Endothelial cell (in vitro differentiated cells): ENCODE data around the gene SH3D19. TPM values are rescaled to one million over a fixed set of nuclear protein-coding genes. Genes with fewer than 3 reads are reported as not detected.

Experiments used
- DNase-seq: peaks from one replicate; pipeline ENCODE4 v3.0.0; 2021; ENCODE audit warnings: low spot score
- H3K27ac Mint-ChIP-seq: one replicate; pipeline ENCODE4 v1.8.0; 2021; ENCODE audit warnings: mixed read lengths, inconsistent platforms; ENCODE audit not compliant: unreplicated experiment
- H3K27me3 Mint-ChIP-seq: one replicate; pipeline ENCODE4 v1.8.0; 2021; ENCODE audit warnings: mild to moderate bottlenecking, moderate library complexity, mixed read lengths, inconsistent platforms; ENCODE audit not compliant: unreplicated experiment
- H3K36me3 Mint-ChIP-seq: one replicate; pipeline ENCODE4 v1.8.0; 2021; ENCODE audit warnings: mild to moderate bottlenecking, low read depth, mixed read lengths, inconsistent platforms; ENCODE audit not compliant: unreplicated experiment
- H3K4me1 Mint-ChIP-seq: one replicate; pipeline ENCODE4 v1.8.0; 2021; ENCODE audit warnings: mild to moderate bottlenecking, mixed read lengths, inconsistent platforms; ENCODE audit not compliant: unreplicated experiment
- H3K4me3 Mint-ChIP-seq: one replicate; pipeline ENCODE4 v1.8.0; 2021; ENCODE audit warnings: mild to moderate bottlenecking, mixed read lengths, inconsistent platforms; ENCODE audit not compliant: unreplicated experiment
- H3K9me3 Mint-ChIP-seq: one replicate; pipeline ENCODE4 v1.8.0; 2021; ENCODE audit warnings: mixed read lengths, inconsistent platforms; ENCODE audit not compliant: unreplicated experiment
- CTCF ChIP-seq: fragments of 200-600 bp; sonication (generic); IDR thresholded peaks from one replicate; pipeline ENCODE4 v1.5.0; 2021; ENCODE audit warnings: antibody characterized with exemption; ENCODE audit not compliant: unreplicated experiment
- total RNA-seq: library from RNA; stranded (reverse); fragmentation: NEBNext Ultra II Directional; extraction: Animal tissue kit (Norgen Biotek cat#: 25700); gene quantifications from one replicate; pipeline ENCODE4 v1.2.1, GENCODE V29; 2021; ENCODE audit not compliant: unreplicated experiment

SH3D19 gene
- total RNA-seq, 1 donor from 2014 or later = 89.5 TPM

- no peak for DNase-seq
- Mint-ChIP-seq H3K9me3 (no peaks in the 10 kb centered on the region), H3K27me3 (no peaks in the 10 kb centered on the region), H3K4me3 (no peak overlapping the region), H3K27ac (no peak overlapping the region), H3K36me3 (peaks cover 7% of the 10 kb centered on the region), H3K4me1 (peaks cover 34% of the 10 kb centered on the region)
- TF ChIP-seq CTCF = no peak
Measured at GRCh38 chr4:151313306-151314009, 11.9 kb downstream of the SH3D19 start.

- no peak overlapping the region for H3K27ac Mint-ChIP-seq
- peaks cover 20% of the 10 kb centered on the region for H3K4me1 Mint-ChIP-seq
- H3K27me3 Mint-ChIP-seq = no peaks in the 10 kb centered on the region
- H3K4me3 Mint-ChIP-seq = no peak overlapping the region
- peaks cover 7% of the 10 kb centered on the region for H3K36me3 Mint-ChIP-seq
- no peak for TF ChIP-seq CTCF
- no peaks in the 10 kb centered on the region for H3K9me3 Mint-ChIP-seq
- no peak for DNase-seq
Measured at GRCh38 chr4:151310124-151310728, 15.2 kb downstream of the SH3D19 start.

- H3K4me1 Mint-ChIP-seq = peaks cover 10% of the 10 kb centered on the region
- no peak for DNase-seq
- no peak overlapping the region for H3K4me3 Mint-ChIP-seq
- no peak overlapping the region for H3K27ac Mint-ChIP-seq
- H3K27me3 Mint-ChIP-seq = no peaks in the 10 kb centered on the region
- H3K36me3 Mint-ChIP-seq = peaks cover 8% of the 10 kb centered on the region
- no peaks in the 10 kb centered on the region for H3K9me3 Mint-ChIP-seq
- no peak for TF ChIP-seq CTCF
Measured at GRCh38 chr4:151304755-151305154, 20.6 kb downstream of the SH3D19 start.

- no peak for TF ChIP-seq CTCF
- H3K27me3 Mint-ChIP-seq = no peaks in the 10 kb centered on the region
- H3K4me1 Mint-ChIP-seq = peaks cover 10% of the 10 kb centered on the region
- H3K9me3 Mint-ChIP-seq = no peaks in the 10 kb centered on the region
- no peak overlapping the region for H3K4me3 Mint-ChIP-seq
- H3K36me3 Mint-ChIP-seq = peaks cover 8% of the 10 kb centered on the region
- no peak for DNase-seq
- no peak overlapping the region for H3K27ac Mint-ChIP-seq
Measured at GRCh38 chr4:151304226-151304625, 21.2 kb downstream of the SH3D19 start.

GRCh38 chr4:151302432-151302831 lies 23.0 kb downstream of the SH3D19 start:
- no peak overlapping the region for H3K4me3 Mint-ChIP-seq
- H3K4me1 Mint-ChIP-seq = peaks cover 14% of the 10 kb centered on the region
- H3K9me3 Mint-ChIP-seq = no peaks in the 10 kb centered on the region
- H3K27ac Mint-ChIP-seq = no peak overlapping the region
- H3K27me3 Mint-ChIP-seq = peaks cover 4% of the 10 kb centered on the region
- H3K36me3 Mint-ChIP-seq = peaks cover 4% of the 10 kb centered on the region
- no peak for DNase-seq
- no peak for TF ChIP-seq CTCF
